ENCODE measurements around the gene RBM27.

Gene RBM27

DNA sequence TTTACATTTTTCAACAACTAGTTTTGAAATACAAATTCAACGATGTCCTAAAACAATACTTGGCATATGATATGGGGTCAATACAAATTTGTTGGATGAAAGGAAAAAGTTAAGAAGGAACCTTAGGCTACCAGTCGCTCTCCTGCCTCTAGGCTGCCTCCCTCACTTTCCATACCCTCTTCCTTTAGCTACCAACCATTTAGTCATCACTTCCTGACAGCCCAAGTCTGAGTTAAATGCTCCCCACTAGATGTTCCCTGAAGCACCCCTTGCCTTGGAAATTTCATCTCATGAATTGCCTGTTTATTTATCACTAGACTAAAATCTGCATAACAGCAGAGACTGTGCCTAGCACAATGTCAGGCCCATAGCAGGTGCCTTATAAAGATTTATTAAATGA lies 18.2 kb upstream of the RBM27 start:
- TF ChIP-seq SIN3A (IDR thresholded peaks at IDR 0.05; ENCODE audit: borderline replicate concordance, insufficient read depth, low read length) (no peak), FOXP2 (optimal IDR thresholded peaks at IDR 0.05; ENCODE audit: borderline replicate concordance, extremely low read depth, extremely low read length, insufficient read depth) (no peak), REST (IDR thresholded peaks at IDR 0.05; ENCODE audit: insufficient read depth in 1 of 2, low read depth in 2 of 2, low read length in 2 of 2) (no peak), POLR2AphosphoS5 (IDR thresholded peaks at IDR 0.05; ENCODE audit: low read depth, low read length) (no peak), TAF1 (IDR thresholded peaks at IDR 0.05; ENCODE audit: borderline replicate concordance, insufficient read depth, low read length) (no peak)

DNA sequence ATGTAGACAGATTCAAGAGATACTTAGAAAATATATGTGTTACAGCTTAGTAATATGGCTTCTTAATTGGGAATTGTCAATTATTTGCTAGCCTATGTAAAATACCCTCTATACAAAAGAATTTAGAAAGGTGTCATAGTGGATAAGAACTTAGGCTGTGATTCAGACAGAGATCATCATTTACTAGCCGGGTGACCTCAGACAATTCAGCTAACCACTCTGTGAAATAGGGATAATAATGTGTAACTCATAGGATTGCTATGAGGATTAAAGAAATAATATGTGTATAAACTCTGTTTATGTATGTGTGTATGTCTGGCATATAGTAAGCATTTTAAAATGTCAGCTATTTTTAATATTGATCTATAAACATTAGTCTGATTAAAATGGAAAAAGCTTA lies 15.0 kb upstream of the RBM27 start:
- no peak for TF ChIP-seq SIN3A (IDR thresholded peaks at IDR 0.05; ENCODE audit: borderline replicate concordance, insufficient read depth, low read length)
- TF ChIP-seq POLR2AphosphoS5 (IDR thresholded peaks at IDR 0.05; ENCODE audit: low read depth, low read length): no peak
- TF ChIP-seq REST (IDR thresholded peaks at IDR 0.05; ENCODE audit: insufficient read depth in 1 of 2, low read depth in 2 of 2, low read length in 2 of 2): no peak
- TF ChIP-seq TAF1 (IDR thresholded peaks at IDR 0.05; ENCODE audit: borderline replicate concordance, insufficient read depth, low read length): no peak
- TF ChIP-seq FOXP2 (optimal IDR thresholded peaks at IDR 0.05; ENCODE audit: borderline replicate concordance, extremely low read depth, extremely low read length, insufficient read depth): no peak

- no peak for TF ChIP-seq FOXP2 (optimal IDR thresholded peaks at IDR 0.05; ENCODE audit: borderline replicate concordance, extremely low read depth, extremely low read length, insufficient read depth)
These were observed 10.8 kb upstream of the RBM27 start for GRCh38 chr5:146192571-146193043.

DNA sequence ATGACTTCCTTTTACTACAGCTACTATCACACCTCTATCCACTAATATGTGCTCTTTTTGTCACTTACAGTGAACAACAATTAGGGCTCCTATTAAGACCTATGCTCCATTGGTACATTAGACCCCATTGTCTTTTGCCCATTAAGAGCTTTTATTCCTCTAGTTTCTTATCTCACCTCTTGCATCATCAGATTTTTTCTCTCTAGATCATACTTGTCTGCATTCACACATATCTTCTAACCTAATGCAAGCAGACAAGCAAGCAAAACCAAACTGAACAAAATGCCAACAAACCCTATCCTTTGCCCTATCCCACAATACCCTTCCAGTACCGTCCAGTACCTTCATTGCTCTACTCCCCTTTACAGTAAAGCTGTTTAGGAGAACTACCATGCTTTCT lies 10.1 kb upstream of the RBM27 start:
- TF ChIP-seq FOXP2 (optimal IDR thresholded peaks at IDR 0.05; ENCODE audit: borderline replicate concordance, extremely low read depth, extremely low read length, insufficient read depth) (no peak), REST (IDR thresholded peaks at IDR 0.05; ENCODE audit: insufficient read depth in 1 of 2, low read depth in 2 of 2, low read length in 2 of 2) (no peak), TAF1 (IDR thresholded peaks at IDR 0.05; ENCODE audit: borderline replicate concordance, insufficient read depth, low read length) (no peak), POLR2AphosphoS5 (IDR thresholded peaks at IDR 0.05; ENCODE audit: low read depth, low read length) (no peak), SIN3A (IDR thresholded peaks at IDR 0.05; ENCODE audit: borderline replicate concordance, insufficient read depth, low read length) (no peak)

DNA sequence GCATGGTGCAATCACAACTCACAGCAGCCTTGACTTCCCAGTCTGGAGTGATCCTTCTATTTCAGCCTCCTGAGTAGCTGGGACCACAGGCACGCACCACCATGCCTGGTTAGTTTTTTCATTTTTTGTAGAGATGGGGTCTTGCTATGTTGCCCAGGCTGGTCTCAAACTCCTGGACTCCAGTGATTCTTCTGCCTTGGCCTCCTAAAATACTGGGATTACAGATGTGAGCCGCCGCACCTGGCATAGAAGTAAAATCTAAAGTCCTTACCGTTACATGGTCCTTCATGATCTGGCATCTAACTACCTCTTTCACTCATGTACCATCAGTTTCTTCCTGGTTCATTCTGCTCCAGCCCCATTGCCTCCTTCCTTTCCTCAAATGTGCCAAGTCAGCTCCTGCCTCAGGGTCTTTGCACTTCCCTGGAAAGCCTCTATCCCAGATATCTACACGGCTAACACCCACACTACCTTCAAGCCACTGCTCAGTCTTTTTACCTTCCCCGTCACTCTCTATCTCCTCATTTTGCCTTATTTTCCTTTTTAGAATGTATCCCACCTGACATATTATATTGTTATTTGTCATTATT lies 6.9 kb upstream of the RBM27 start:
- no peak for TF ChIP-seq POLR2AphosphoS5 (IDR thresholded peaks at IDR 0.05; ENCODE audit: low read depth, low read length)
- TF ChIP-seq SIN3A (IDR thresholded peaks at IDR 0.05; ENCODE audit: borderline replicate concordance, insufficient read depth, low read length): no peak
- no peak for TF ChIP-seq REST (IDR thresholded peaks at IDR 0.05; ENCODE audit: insufficient read depth in 1 of 2, low read depth in 2 of 2, low read length in 2 of 2)
- TF ChIP-seq FOXP2 (optimal IDR thresholded peaks at IDR 0.05; ENCODE audit: borderline replicate concordance, extremely low read depth, extremely low read length, insufficient read depth): no peak
- no peak for TF ChIP-seq TAF1 (IDR thresholded peaks at IDR 0.05; ENCODE audit: borderline replicate concordance, insufficient read depth, low read length)

Data from PFSK-1 (cell line).